Psoas muscle (tissue), 8 donors: ENCODE results near the gene HECW1. TPM values are rescaled to one million over a fixed set of nuclear protein-coding genes. Genes with fewer than 3 reads are reported as not detected.
"Not testable (repeated sequence)": the region's sequence is repeated elsewhere in the genome, so short reads cannot be mapped to it uniquely, and the experiment has no call there.

ENCODE experiments used
- ATAC-seq, 4 donors: fragments of 200-7000 bp; cut with Tn5 transposase; one replicate each; pipeline ENCODE4 v1.9.1; 2020; ENCODE audit warnings: moderate library complexity in 3 of 4, mild to moderate bottlenecking in 2 of 4
- DNase-seq, 2 donors: peaks; one replicate each; pipeline ENCODE4 v3.0.0-alpha.2; 2020
- H3K27ac ChIP-seq: fragments of 200-600 bp; one replicate; pipeline ENCODE4 v1.8.0; 2022
- H3K27me3 ChIP-seq, 3 donors: fragments of 200-600 bp in 1 of 3; one replicate each; pipeline versions ENCODE4 v1.6.1 to v1.8.0; 2013 to 2022; ENCODE audit warnings: low read length in 2 of 3, mild to moderate bottlenecking in 2 of 3, moderate library complexity in 1 of 3; ENCODE audit not compliant: insufficient read depth in 3 of 3
- H3K36me3 ChIP-seq, 2 donors: fragments of 200-600 bp in 1 of 2; one replicate each; pipeline versions ENCODE4 v1.6.1 to v1.8.0; 2013 to 2022; ENCODE audit warnings: low read depth in 1 of 2, mild to moderate bottlenecking in 1 of 2, moderate library complexity in 1 of 2; ENCODE audit not compliant: insufficient read depth in 1 of 2
- H3K4me1 ChIP-seq: fragments of 200-600 bp; one replicate; pipeline ENCODE4 v1.8.0; 2022
- H3K4me3 ChIP-seq: fragments of 200-600 bp; one replicate; pipeline ENCODE4 v1.8.0; 2022; ENCODE audit warnings: mild to moderate bottlenecking
- H3K9me3 ChIP-seq: fragments of 200-600 bp; one replicate; pipeline ENCODE4 v1.8.0; 2022
- WGBS, 3 donors: extraction: QIAGEN DNeasy Blood & Tissue Kit; methylation state at CpG; one replicate each; pipeline versions ENCODE4 v1.1.6 to v1.1.7; 2013; 5-methylcytosine and 5-hydroxymethylcytosine counted together
- intact Hi-C, 2 donors: fragments of 100-400 bp; cut with DNase I; formaldehyde crosslinking; loops; one replicate each; pipeline versions ENCODE4 v1.11.0 to v1.14.2; 2022
- long read RNA-seq, 2 donors: library from polyadenylated mRNA; unstranded; transcript quantifications; one replicate each; pipeline ENCODE4 v2.0.0, GENCODE V29; 2021
- polyA plus RNA-seq, 3 donors: library from polyadenylated mRNA; stranded (reverse); fragments of 200-250 nt; gene quantifications; one replicate each; pipeline ENCODE4 v1.2.3, GENCODE V29; 2013
- total RNA-seq, 4 donors: library from RNA; stranded (reverse); fragmentation: NEBNext Ultra II Directional in 2 of 4; extraction: Animal tissue kit (Norgen Biotek cat#: 25700) in 2 of 4; gene quantifications; one replicate each; pipeline versions ENCODE4 v1.2.1 to v1.2.4, GENCODE V29; 2021 to 2023
- TF ChIP-seq, protein P1 (sequence below): fragments of 200-600 bp; IDR thresholded peaks from one replicate; pipeline ENCODE4 v1.8.0; 2022; ENCODE audit warnings: antibody characterized with exemption
- donor health status: healthy with polysubstance abuse.
- donor health status: DM: no; HTN: no; CAD: no; lungs with moderate emphysema.
- donor health status: Bipolar disorder and iron deficiency.
- donor health status: healthy.
- donor health status: DM: yes; HTN: yes; CAD: no.
- donor health status: DM: no; HTN: no; CAD: no.
- donor health status: DM: no; HTN: no; CAD: no.
- donor health status: DM: yes; HTN: yes; CAD: no.

Gene HECW1
- total RNA-seq (1 to 10 TPM in 3 of 4 donors, under 1 TPM in 1; 0.93 to 2.8 (median 1.5) TPM), polyA plus RNA-seq (1 to 10 TPM in 1 of 3 donors, under 1 TPM in 2; 0.07 to 1.7 (median 0.56) TPM)
- long read RNA-seq, donor 1: 0 reads
- long read RNA-seq, donor 2: 0 reads

DNA sequence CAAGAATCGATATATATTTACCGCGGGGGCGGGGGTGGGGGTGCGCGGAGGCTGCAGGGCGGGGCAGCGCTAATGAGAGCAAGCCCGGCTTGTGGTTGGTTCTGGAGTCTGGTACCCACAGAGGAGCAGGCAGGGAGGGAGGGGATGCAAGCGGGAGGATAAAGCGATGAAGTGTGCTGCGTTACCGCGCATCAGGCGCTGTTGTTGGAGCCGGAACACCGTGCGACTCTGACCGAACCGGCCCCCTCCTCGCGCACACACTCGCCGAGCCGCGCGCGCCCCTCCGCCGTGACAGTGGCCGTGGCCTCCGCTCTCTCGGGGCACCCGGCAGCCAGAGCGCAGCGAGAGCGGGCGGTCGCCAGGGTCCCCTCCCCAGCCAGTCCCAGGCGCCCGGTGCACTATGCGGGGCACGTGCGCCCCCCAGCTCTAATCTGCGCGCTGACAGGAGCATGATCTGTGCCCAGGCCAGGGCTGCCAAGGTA is at the start of gene HECW1:
Gene HECW1 (plus strand): TSS at position 189 of the 482 bp plus-strand sequence. CDS start 131,259 bp downstream, outside the sequence.
- peak in 2 of 4 donors; percentile 8 to 33 for ATAC-seq
- H3K4me3 ChIP-seq: peak within 1 kb of the TSS; percentile 56

DNA sequence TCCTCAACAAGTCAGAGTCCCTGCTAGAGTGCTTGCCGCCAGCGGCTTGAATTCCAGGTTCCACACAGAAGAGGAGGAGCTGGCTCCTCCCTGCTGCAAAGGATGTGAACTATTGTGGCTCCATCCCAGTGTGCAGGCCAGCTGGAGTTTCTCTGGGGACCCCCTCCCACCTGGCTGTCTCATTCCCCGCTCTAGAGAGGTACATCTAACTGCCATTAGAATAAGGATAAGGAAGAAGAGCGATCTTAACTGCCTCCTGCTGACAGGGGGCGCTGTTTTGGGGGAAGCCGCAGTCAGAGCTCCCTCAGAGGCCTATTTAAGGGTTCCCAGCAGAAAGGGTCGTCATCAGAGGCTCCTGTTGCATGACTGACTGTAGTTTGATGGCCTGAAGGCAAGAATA is 40.8 kb upstream of the HECW1 start:
- DNase-seq (no peak), ATAC-seq (no peak)
- H3K9me3 ChIP-seq: no peaks in the 10 kb centered on the region
- intact Hi-C loops: no loop called here
- H3K27me3 ChIP-seq: no peaks in the 10 kb centered on the region
- 28 to 31% (median 29%) methylated on average over 7 of the region's 7 CpGs for WGBS, 3 donors
- TF ChIP-seq, protein P1, sequence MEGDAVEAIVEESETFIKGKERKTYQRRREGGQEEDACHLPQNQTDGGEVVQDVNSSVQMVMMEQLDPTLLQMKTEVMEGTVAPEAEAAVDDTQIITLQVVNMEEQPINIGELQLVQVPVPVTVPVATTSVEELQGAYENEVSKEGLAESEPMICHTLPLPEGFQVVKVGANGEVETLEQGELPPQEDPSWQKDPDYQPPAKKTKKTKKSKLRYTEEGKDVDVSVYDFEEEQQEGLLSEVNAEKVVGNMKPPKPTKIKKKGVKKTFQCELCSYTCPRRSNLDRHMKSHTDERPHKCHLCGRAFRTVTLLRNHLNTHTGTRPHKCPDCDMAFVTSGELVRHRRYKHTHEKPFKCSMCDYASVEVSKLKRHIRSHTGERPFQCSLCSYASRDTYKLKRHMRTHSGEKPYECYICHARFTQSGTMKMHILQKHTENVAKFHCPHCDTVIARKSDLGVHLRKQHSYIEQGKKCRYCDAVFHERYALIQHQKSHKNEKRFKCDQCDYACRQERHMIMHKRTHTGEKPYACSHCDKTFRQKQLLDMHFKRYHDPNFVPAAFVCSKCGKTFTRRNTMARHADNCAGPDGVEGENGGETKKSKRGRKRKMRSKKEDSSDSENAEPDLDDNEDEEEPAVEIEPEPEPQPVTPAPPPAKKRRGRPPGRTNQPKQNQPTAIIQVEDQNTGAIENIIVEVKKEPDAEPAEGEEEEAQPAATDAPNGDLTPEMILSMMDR: no peak
- H3K36me3 ChIP-seq: no peaks in the 10 kb centered on the region
- no peaks in the 10 kb centered on the region for H3K4me1 ChIP-seq
- H3K4me3 ChIP-seq: no peak overlapping the region
- H3K27ac ChIP-seq: no peak overlapping the region

More for the DNA sequence above, at the start of gene HECW1:
- 0 to 1% (median 1%) methylated on average over 36 to 46 of the region's 46 CpGs for WGBS, 3 donors
- no peak within 1 kb of the TSS for H3K27ac ChIP-seq
- peaks cover 7 to 79% (median 27%) of the 10 kb centered on the region in 3 donors for H3K27me3 ChIP-seq
- DNase-seq: no peak
- H3K9me3 ChIP-seq: no peaks in the 10 kb centered on the region
- H3K36me3 ChIP-seq: no peaks in the 10 kb centered on the region
- intact Hi-C loops: no loop called here
- peaks cover 7% of the 10 kb centered on the region for H3K4me1 ChIP-seq
- TF ChIP-seq, protein P1: no peak

- no peaks in the 10 kb centered on the region for H3K4me1 ChIP-seq
- TF ChIP-seq, protein P1: no peak
- H3K36me3 ChIP-seq: no peaks in the 10 kb centered on the region
- no peaks in the 10 kb centered on the region for H3K27me3 ChIP-seq
- WGBS, 3 donors: 65 to 74% (median 69%) methylated on average over 6 of the region's 6 CpGs
- no peaks in the 10 kb centered on the region for H3K9me3 ChIP-seq
- no peak overlapping the region for H3K27ac ChIP-seq
- H3K4me3 ChIP-seq: no peak overlapping the region
- DNase-seq: no peak
- ATAC-seq: no peak
- intact Hi-C loops: no loop called here
Observed at GRCh38 chr7:43072530-43072929, 39.9 kb upstream of the HECW1 start.

DNA sequence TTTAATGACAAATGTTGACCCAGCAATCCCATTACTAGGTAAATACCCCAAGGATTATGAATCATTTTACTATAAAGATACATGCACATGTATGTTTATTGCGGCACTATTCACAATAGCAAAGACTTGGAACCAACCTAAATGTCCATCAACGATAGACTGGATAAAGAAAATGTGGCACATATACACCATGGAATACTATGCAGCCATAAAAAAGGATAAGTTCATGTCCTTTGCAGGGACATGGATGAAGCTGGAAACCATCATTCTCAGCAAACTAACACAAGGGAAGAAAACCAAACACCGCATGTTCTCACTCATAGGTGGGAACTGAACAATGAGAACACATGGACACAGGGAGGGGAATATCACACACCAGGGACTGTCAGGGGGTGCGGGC is 38.6 kb upstream of the HECW1 start:
- H3K9me3 ChIP-seq, H3K4me1 ChIP-seq, ATAC-seq, H3K4me3 ChIP-seq, H3K36me3 ChIP-seq, H3K27ac ChIP-seq, intact Hi-C loops, DNase-seq, H3K27me3 ChIP-seq: not testable (repeated sequence)
- 94 to 99% (median 95%) methylated on average over 4 of the region's 4 CpGs for WGBS, 3 donors

GRCh38 chr7:43076189-43076605 is 36.2 kb upstream of the HECW1 start:
- Histone ChIP-seq H3K4me3 (no peak overlapping the region), H3K36me3 (no peaks in the 10 kb centered on the region), H3K4me1 (no peaks in the 10 kb centered on the region), H3K27me3 (peaks cover 0 to 8% (median 7%) of the 10 kb centered on the region in 3 donors), H3K27ac (no peak overlapping the region), H3K9me3 (no peaks in the 10 kb centered on the region)
- ATAC-seq (no peak), DNase-seq (no peak)
- TF ChIP-seq, protein P1: no peak
- WGBS, 3 donors: 62 to 64% (median 63%) methylated on average over 5 of the region's 5 CpGs
- intact Hi-C loops: no loop called here
